Liver (tissue), 9 donors: ENCODE data around the gene RGS7. TPM values are rescaled to one million over a fixed set of nuclear protein-coding genes. Genes with fewer than 3 reads are reported as not detected.
"Not testable (repeated sequence)": the region's sequence is repeated elsewhere in the genome, so short reads cannot be mapped to it uniquely, and the experiment has no call there.

Source experiments
- DNase-seq: peaks from one replicate; pipeline ENCODE4 v3.0.0-alpha.2; 2017; ENCODE audit warnings: low spot score
- H3K27ac ChIP-seq, 2 donors: one replicate each; pipeline ENCODE4 v1.7.0; 2013; ENCODE audit warnings: inconsistent platforms in 2 of 2, low read length in 2 of 2, control low read depth in 1 of 2, low read depth in 1 of 2, mild to moderate bottlenecking in 1 of 2
- H3K27me3 ChIP-seq, 4 donors: one replicate each; pipeline versions ENCODE4 v1.6.1 to v1.7.0; 2013; ENCODE audit warnings: low read length in 3 of 4, inconsistent platforms in 1 of 4, mild to moderate bottlenecking in 1 of 4, moderate library complexity in 1 of 4; ENCODE audit not compliant: control insufficient read depth in 4 of 4, insufficient read depth in 4 of 4
- H3K36me3 ChIP-seq, 4 donors: one replicate each; pipeline versions ENCODE4 v1.6.1 to v1.7.0; 2013; ENCODE audit warnings: low read length in 3 of 4, mild to moderate bottlenecking in 3 of 4, low read depth in 1 of 4, moderate library complexity in 1 of 4; ENCODE audit not compliant: control insufficient read depth in 4 of 4, insufficient read depth in 3 of 4
- H3K4me1 ChIP-seq, 4 donors: one replicate each; pipeline versions ENCODE4 v1.6.1 to v1.7.0; 2013; ENCODE audit warnings: low read length in 3 of 4, mild to moderate bottlenecking in 3 of 4, moderate library complexity in 1 of 4; ENCODE audit not compliant: control insufficient read depth in 4 of 4, insufficient read depth in 4 of 4
- H3K4me3 ChIP-seq, 3 donors: one replicate each; pipeline versions ENCODE4 v1.6.1 to v1.7.0; 2013; ENCODE audit warnings: low read length in 3 of 3, control low read depth in 1 of 3, low read depth in 1 of 3, mild to moderate bottlenecking in 1 of 3
- H3K9ac ChIP-seq, 2 donors: one replicate each; pipeline ENCODE4 v1.7.0; 2013; ENCODE audit warnings: low read length in 2 of 2, mild to moderate bottlenecking in 2 of 2, moderate library complexity in 2 of 2, control low read depth in 1 of 2, low read depth in 1 of 2
- H3K9me3 ChIP-seq, 4 donors: one replicate each; pipeline versions ENCODE4 v1.6.1 to v1.7.0; 2013; ENCODE audit warnings: low read length in 3 of 4; ENCODE audit not compliant: control insufficient read depth in 4 of 4
- CTCF ChIP-seq: fragments of 150-350 bp; IDR thresholded peaks from 2 replicates; pipeline ENCODE4 v1.5.1; 2017; ENCODE audit warnings: improper control_type of control experiment, low read depth, low read length; ENCODE audit not compliant: missing input control
- EGR1 ChIP-seq, 2 donors: IDR thresholded peaks; 2 replicates each; pipeline ENCODE4 v1.6.1; 2016 to 2018; ENCODE audit warnings: antibody characterized with exemption in 2 of 2, low read depth in 2 of 2
- FOXA1 ChIP-seq: IDR thresholded peaks from 2 replicates; pipeline ENCODE4 v1.6.1; 2016; ENCODE audit warnings: antibody characterized with exemption
- FOXA2 ChIP-seq: IDR thresholded peaks from 2 replicates; pipeline ENCODE4 v1.6.1; 2016; ENCODE audit warnings: antibody characterized with exemption
- GABPA ChIP-seq, 2 donors: IDR thresholded peaks in 1 of 2; conservative IDR thresholded peaks in 1 of 2; 2 replicates each; pipeline ENCODE4 v1.6.1; 2016; ENCODE audit warnings: antibody characterized with exemption in 2 of 2, mild to moderate bottlenecking in 1 of 2, moderate library complexity in 1 of 2
- HNF4A ChIP-seq, 2 donors: conservative IDR thresholded peaks; 2 replicates each; pipeline ENCODE4 v1.6.1; 2016; ENCODE audit warnings: antibody characterized with exemption in 2 of 2, mild to moderate bottlenecking in 2 of 2
- HNF4G ChIP-seq: IDR thresholded peaks from 2 replicates; pipeline ENCODE4 v1.6.1; 2016; ENCODE audit warnings: antibody characterized with exemption
- JUND ChIP-seq, 2 donors: IDR thresholded peaks; 2 replicates each; pipeline ENCODE4 v1.6.1; 2016; ENCODE audit warnings: antibody characterized with exemption in 2 of 2
- MAX ChIP-seq: IDR thresholded peaks from 2 replicates; pipeline ENCODE4 v1.6.1; 2016; ENCODE audit warnings: antibody characterized with exemption
- NR2F2 ChIP-seq: IDR thresholded peaks from 2 replicates; pipeline ENCODE4 v1.6.1; 2016; ENCODE audit warnings: antibody characterized with exemption
- RAD21 ChIP-seq, 2 donors: IDR thresholded peaks; 2 replicates each; pipeline ENCODE4 v1.6.1; 2016; ENCODE audit warnings: antibody characterized with exemption in 2 of 2, mild to moderate bottlenecking in 2 of 2
- REST ChIP-seq: IDR thresholded peaks from 2 replicates; pipeline ENCODE4 v1.6.1; 2016; ENCODE audit warnings: antibody characterized with exemption, mild to moderate bottlenecking
- RXRA ChIP-seq, 2 donors: IDR thresholded peaks; 2 replicates each; pipeline ENCODE4 v1.6.1; 2017 to 2018; ENCODE audit warnings: antibody characterized with exemption in 2 of 2, mild to moderate bottlenecking in 1 of 2
- SP1 ChIP-seq: IDR thresholded peaks from 2 replicates; pipeline ENCODE4 v1.6.1; 2018; ENCODE audit warnings: antibody characterized with exemption, mild to moderate bottlenecking
- TAF1 ChIP-seq: conservative IDR thresholded peaks from 2 replicates; pipeline ENCODE4 v1.6.1; 2016; ENCODE audit warnings: antibody characterized with exemption, mild to moderate bottlenecking
- ZBTB33 ChIP-seq: IDR thresholded peaks from 2 replicates; pipeline ENCODE4 v1.6.1; 2016; ENCODE audit warnings: antibody characterized with exemption
- WGBS: extraction: QIAGEN DNeasy Blood & Tissue Kit; methylation state at CpG from one replicate; pipeline ENCODE4 v1.1.7; 2013; 5-methylcytosine and 5-hydroxymethylcytosine counted together
- polyA plus RNA-seq, 2 donors: library from polyadenylated mRNA; stranded (reverse) in 1 of 2; unstranded in 1 of 2; fragments of 200-250 nt in 1 of 2; fragments of >200 nt in 1 of 2; fragmentation: Nextera tagmentation in 1 of 2; extraction: Ambion mirVana in 1 of 2; gene quantifications; one replicate each; pipeline versions ENCODE4 v1.2.1 to v1.2.3, GENCODE V29; 2013 to 2015
- total RNA-seq, 2 donors: library from RNA; depleted of rRNA; stranded (reverse); fragments of >200 nt; gene quantifications; one replicate each; pipeline ENCODE4 v1.2.3, GENCODE V29; 2014
- donor health status: healthy.
- donor health status: healthy.
- donor health status: healthy.
- donor health status: healthy.
- donor health status: healthy.

Gene RGS7
- total and polyA plus RNA-seq, 4 donors, result 0.05 to 0.18 TPM; not detected in 2

GRCh38 chr1:241141646-241142045 lies 215.4 kb downstream of the RGS7 start:
- not testable (repeated sequence) for H3K4me1 ChIP-seq, DNase-seq, H3K9ac ChIP-seq, H3K9me3 ChIP-seq, H3K4me3 ChIP-seq, H3K36me3 ChIP-seq, H3K27ac ChIP-seq, H3K27me3 ChIP-seq
- WGBS, result 62% methylated on average over 3 of the region's 3 CpGs
- TF ChIP-seq HNF4A (conservative IDR thresholded peaks at IDR 0.05), result peak; percentile 12 to 20

GRCh38 chr1:241140670-241141069 lies 216.3 kb downstream of the RGS7 start:
- no peaks in the 10 kb centered on the region for H3K9me3 ChIP-seq
- H3K36me3 ChIP-seq, result no peaks in the 10 kb centered on the region
- TF ChIP-seq FOXA1, result no peak
- no peak for TF ChIP-seq EGR1 (IDR thresholded peaks at IDR 0.05; ENCODE audit: low read depth in 2 of 2)
- TF ChIP-seq CTCF, result no peak
- no peak for TF ChIP-seq NR2F2
- TF ChIP-seq HNF4G, result no peak
- no peak for TF ChIP-seq FOXA2
- TF ChIP-seq GABPA (IDR thresholded peaks at IDR 0.05 in 1 of 2, conservative IDR thresholded peaks at IDR 0.05 in 1 of 2), result no peak
- TF ChIP-seq ZBTB33, result no peak
- TF ChIP-seq SP1, result no peak
- TF ChIP-seq RXRA (IDR thresholded peaks at IDR 0.05), result no peak
- no peak for TF ChIP-seq RAD21 (IDR thresholded peaks at IDR 0.05)
- TF ChIP-seq HNF4A (conservative IDR thresholded peaks at IDR 0.05), result no peak
- no peak overlapping the region for H3K9ac ChIP-seq
- H3K27me3 ChIP-seq, result no peaks in the 10 kb centered on the region
- H3K27ac ChIP-seq, result no peak overlapping the region
- DNase-seq, result no peak
- H3K4me1 ChIP-seq, result no peaks in the 10 kb centered on the region
- H3K4me3 ChIP-seq, result no peak overlapping the region

GRCh38 chr1:241139047-241139446 lies 218.0 kb downstream of the RGS7 start:
- H3K4me3 ChIP-seq, result no peak overlapping the region
- no peaks in the 10 kb centered on the region for H3K4me1 ChIP-seq
- H3K9me3 ChIP-seq, result no peaks in the 10 kb centered on the region
- no peak overlapping the region for H3K9ac ChIP-seq
- no peaks in the 10 kb centered on the region for H3K27me3 ChIP-seq
- no peak overlapping the region for H3K27ac ChIP-seq
- no peak for DNase-seq
- WGBS, result 72% methylated on average over 1 of the region's 1 CpG
- no peaks in the 10 kb centered on the region for H3K36me3 ChIP-seq
- TF ChIP-seq GABPA (IDR thresholded peaks at IDR 0.05 in 1 of 2, conservative IDR thresholded peaks at IDR 0.05 in 1 of 2) (no peak), JUND (IDR thresholded peaks at IDR 0.05) (no peak), MAX (no peak), HNF4G (no peak), ZBTB33 (no peak), SP1 (no peak), FOXA2 (no peak), EGR1 (IDR thresholded peaks at IDR 0.05; ENCODE audit: low read depth in 2 of 2) (no peak), REST (no peak), FOXA1 (no peak), CTCF (no peak), TAF1 (no peak), HNF4A (conservative IDR thresholded peaks at IDR 0.05) (no peak), RXRA (IDR thresholded peaks at IDR 0.05) (no peak)
